Endometrial microvascular endothelial cells (primary cell): ENCODE data around the gene EFCC1. TPM values are rescaled to one million over a fixed set of nuclear protein-coding genes. Genes with fewer than 3 reads are reported as not detected.
"Not testable (repeated sequence)": the region's sequence is repeated elsewhere in the genome, so short reads cannot be mapped to it uniquely, and the experiment has no call there.

Source experiments
- in situ Hi-C: cut with HindIII; loops from 2 replicates; pipeline ENCODE4 v1.10.0; 2017; ENCODE audit warnings: low sequenced_read_pairs, low pct_unique_long_range_greater_than_20kb; ENCODE audit errors: inconsistent ontology term
- total RNA-seq: library from RNA; depleted of rRNA; stranded (reverse); fragments of >200 nt; gene quantifications from one replicate; pipeline ENCODE4 v1.2.3, GENCODE V29; 2015; ENCODE audit errors: inconsistent ontology term

Gene EFCC1
- total RNA-seq, 1 donor from 2014 or later = not detected

GRCh38 chr3:129087904-129088303 lies 86.8 kb downstream of the EFCC1 start:
- in situ Hi-C loops = not testable (repeated sequence)

DNA sequence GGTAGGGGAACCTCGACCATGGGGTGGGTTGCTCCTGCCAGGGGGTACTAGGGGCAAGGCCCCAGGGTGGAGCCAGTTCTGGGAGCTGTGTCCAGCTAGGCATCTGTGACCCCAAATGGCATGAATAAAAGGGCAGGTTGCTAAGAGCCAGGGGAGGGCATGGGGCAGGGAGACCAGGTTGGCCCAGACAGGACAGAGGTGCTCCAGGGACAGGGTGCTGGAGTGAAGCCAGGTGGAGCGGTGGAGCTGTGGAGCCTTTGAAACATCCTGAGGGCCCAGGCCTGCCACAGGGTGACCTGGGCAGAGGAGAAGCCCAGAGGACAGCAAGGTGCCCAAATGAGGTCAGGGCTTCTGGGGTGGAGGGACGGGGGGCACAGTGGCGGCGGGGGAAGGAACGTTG lies 87.2 kb downstream of the EFCC1 start:
- in situ Hi-C loops = not testable (repeated sequence)

Other genes with a start within 250 kb of the EFCC1 start
- 60.9 TPM for gene ACAD9, start 121.7 kb upstream of the EFCC1 start, total RNA-seq
- not detected for gene CFAP92, start 7.2 kb upstream of the EFCC1 start, total RNA-seq
- not detected for gene GP9, start 59.5 kb downstream of the EFCC1 start, total RNA-seq
- gene RAB43, start 120.5 kb downstream of the EFCC1 start, total RNA-seq = 32.4 TPM
- gene ISY1, start 159.8 kb downstream of the EFCC1 start, total RNA-seq = 24.8 TPM
- gene CNBP, start 182.6 kb downstream of the EFCC1 start, total RNA-seq = 318 TPM
- 156 TPM for gene COPG1, start 248.3 kb downstream of the EFCC1 start, total RNA-seq